NB4 (cell line): ENCODE results near the gene GPSM1.

ENCODE experiments used
- CTCF ChIP-seq: IDR thresholded peaks from one replicate; pipeline ENCODE4 v1.5.1; 2012; ENCODE audit warnings: low read depth, low read length
- MAX ChIP-seq: IDR thresholded peaks from 2 replicates; pipeline ENCODE4 v1.6.1; 2011; ENCODE audit warnings: low read depth, low read length
- POLR2A ChIP-seq: IDR thresholded peaks from 2 replicates; pipeline ENCODE4 v1.6.1; 2011; ENCODE audit warnings: mild to moderate bottlenecking; ENCODE audit not compliant: insufficient read length; ENCODE audit errors: extremely low read depth

GRCh38 chr9:136329211-136329627 is 1.9 kb downstream of the GPSM1 start:
- TF ChIP-seq POLR2A (no peak), CTCF (no peak), MAX (no peak)
